CD4-positive, alpha-beta T cell treated with Interleukin-1 beta for 1 hour (primary cell): ENCODE results near the gene PPME1.
A peak's percentile ranks its signal among the peaks of the same experiment; 100 is the strongest.

Experiments used
- DNase-seq, 2 donors: peaks; one replicate each; pipeline ENCODE4 v3.0.0-alpha.2; 2020 to 2022

PPME1 gene

DNA sequence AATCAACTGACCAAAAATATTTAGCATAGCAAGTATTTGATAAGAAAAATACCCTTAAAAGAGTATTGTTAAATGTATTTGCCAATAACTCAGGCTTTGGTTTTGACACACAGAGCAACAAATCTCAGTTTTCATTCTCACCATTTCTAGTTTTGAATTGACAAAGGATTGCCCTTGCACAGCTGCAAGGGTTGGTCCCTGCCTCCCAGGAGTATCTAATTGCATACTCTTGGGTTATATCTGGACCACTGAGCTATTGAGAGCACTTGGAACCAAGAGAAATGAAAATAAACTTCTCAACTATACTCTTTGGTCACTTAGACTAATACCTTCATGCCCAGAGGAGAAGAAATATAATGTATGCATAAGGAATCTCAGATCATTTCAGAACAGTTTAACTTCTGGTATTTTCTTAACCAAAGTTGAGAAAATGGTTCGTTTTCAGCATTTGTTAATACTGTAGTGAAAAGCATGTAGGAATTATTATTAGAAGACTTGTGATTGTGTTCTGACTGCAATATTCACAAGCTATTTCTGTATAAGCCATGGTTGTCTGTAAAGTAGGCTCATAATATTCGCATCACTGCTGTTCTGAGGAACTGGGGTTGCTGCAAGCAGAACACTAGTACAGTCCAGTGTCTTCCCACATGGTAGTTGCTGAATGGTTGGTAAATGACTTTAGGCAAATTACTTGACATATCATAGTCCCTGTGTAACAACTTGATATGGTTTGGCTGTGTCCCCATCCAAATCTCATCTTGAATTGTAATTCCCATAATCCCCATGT, 8.2 kb upstream of the PPME1 start:
- no peak for DNase-seq

DNA sequence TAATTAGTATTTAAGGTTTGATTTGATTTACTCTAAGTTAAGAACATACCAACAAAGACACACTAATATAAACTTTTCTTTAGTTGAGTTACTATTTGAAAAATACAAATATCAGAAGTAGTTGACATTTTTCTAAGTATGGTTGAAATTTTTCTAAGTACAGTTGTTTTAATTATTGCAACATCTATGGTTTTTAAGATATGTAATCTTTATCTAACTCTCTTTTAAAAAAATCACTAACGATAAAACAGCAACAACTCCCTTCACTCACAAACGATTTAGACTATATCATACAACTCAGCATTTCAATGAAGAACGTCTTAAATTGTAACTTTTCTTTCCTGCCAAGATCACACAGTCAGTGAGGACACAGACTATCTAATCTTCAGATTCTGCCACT, 2.3 kb upstream of the PPME1 start:
- DNase-seq: no peak

GRCh38 chr11:74169738-74170458, 1.2 kb upstream of the PPME1 start:
- DNase-seq: no peak

DNA sequence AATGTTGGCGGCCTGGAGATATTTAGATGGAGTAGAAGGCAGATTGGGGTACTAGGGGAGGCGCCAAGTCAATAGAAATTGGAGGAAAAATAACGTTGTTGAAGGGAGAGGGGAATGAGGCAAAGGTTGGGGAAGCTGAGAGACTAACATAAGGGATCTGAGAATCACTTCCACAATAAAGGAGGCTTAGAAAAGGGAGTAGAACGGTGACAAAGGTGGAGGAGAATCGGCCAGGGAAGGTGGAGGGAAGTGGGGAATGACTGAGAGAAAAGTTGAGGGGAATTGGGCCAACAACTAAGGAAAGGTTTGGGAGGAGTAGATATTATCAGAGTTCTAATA, 510 bp downstream of the PPME1 start:
- no peak for DNase-seq

DNA sequence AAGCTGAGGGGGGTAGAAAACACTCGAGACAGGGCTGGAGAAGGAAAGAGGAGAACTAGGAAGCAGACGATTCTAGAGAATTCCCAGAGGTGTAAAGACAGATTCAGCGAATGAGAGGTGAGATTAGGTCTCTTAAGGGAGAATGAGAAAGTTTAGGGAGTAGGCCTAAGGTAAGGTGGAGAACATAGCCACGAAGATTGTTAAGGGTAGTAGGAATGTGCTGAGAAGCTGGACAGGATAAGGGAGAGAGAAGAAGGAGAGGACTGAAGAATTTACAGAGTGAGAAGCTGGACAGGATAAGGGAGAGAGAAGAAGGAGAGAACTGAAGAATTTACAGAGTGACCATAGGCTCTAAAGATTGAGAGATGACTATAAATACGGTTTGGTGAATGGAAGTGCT, 908 bp downstream of the PPME1 start:
- no peak for DNase-seq

GRCh38 chr11:74175920-74176319, 4.8 kb downstream of the PPME1 start:
- DNase-seq: no peak

DNA sequence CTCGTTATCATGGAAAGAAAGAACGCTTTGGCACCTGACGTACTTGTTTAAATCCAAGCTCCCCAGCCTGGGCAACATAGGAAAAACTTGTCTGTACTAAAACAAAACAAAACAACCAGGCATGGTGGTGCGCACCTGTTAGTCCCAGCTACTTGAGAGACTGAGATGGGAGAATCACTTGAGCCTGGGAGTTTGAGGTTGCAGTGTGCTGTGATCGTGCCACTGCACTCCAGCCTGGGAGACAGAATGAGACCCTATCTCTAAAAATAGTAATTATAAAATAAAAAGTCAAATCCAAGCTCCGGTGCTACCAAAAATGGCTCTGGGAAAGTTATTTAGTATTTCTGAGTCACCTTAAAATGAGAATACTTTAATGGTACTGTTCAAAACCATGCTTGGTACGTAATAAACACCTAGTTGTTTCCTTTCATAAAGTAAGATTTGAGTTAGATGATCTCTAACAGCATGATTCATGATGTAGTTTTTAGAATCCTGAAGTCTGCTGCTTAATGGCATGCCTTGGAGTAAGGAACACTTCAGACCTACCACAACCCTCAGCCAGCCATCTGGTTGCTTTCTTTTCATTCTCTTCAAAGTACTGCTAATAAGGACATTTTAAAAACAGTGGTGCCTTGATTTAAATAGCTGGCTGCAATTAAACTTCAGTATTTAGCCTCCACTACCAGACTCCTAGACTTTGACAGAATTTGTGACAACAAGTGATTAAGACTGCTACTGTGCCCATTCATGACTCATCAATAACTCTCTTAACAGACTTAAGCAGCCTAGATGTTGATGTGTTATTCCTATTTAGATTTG, 8.4 kb downstream of the PPME1 start:
- no peak for DNase-seq

DNA sequence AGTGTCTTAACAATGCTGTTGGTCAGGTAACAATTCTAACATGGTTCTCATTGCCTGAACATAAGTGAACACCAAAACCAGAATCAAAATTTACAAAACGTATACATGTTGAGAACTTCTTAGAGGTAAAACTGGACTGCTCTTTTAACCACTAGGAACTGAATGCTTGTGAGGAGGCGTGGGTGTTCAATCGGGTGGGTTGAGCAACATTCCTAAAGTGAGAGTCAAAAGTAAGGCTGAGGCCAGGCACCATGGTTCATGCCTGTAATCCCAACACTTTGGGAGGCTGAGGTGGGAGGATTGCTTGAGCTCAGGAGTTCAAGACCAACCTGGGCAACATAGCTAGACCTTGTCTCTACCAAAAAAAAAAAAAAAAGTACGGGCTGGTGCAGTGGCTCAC, 11.5 kb downstream of the PPME1 start:
- DNase-seq: no peak

DNA sequence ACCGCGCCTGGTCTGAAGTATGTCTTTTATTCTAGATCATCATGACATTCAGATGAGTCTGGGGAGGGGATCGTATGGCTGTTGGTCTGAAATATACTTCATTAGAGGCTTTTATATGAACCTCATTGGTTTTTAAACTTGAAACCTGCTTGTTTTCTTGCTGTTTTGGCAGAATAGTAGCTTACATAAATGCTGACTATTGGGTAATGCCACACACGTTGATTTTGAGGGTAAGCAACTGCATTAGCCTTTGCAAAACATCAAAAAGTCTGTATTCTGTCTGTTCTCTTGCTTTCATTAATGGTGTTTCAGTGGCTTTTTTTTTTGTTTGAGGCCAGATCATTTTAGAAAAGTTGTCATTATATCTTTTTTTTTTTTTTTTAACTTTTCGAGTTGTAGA, 14.2 kb downstream of the PPME1 start:
- no peak for DNase-seq

DNA sequence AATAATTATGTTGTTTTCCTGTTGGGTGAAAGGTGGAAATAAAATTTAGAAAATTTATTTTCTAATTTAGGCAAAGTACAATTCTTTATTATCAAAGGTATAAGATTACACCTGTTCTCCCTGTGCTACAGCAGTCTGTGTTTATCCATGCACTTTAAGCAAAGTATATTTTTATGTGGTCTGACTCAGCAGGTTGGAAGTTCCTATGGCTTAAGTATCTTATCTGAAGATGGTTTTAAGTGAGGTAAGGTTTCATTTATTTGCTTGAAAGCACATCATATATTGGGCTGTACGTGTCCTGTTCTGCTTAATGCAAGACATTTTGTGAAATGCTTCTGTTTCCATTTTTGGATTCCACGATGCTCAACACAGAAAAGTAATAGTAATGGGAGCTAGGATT, 14.6 kb downstream of the PPME1 start:
- DNase-seq: no peak

DNA sequence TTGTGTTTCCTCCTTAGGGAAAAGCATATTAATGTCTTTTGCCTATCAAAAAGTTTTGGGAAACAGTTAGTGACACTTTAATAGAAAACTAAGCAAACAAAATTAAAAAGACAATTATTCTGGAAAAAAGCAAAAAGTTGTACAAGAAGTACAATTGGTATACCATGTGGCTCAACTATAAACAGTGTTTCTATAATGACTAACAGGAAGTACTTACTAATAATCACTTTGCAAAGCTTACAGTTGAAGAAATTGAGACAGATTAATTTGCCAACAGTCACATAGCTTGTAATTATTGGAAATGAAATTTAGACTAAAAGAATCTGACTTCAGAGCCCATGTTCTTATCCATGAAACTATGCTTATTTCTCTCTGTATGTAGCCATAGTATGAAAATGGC, 24.7 kb downstream of the PPME1 start:
- no peak for DNase-seq

DNA sequence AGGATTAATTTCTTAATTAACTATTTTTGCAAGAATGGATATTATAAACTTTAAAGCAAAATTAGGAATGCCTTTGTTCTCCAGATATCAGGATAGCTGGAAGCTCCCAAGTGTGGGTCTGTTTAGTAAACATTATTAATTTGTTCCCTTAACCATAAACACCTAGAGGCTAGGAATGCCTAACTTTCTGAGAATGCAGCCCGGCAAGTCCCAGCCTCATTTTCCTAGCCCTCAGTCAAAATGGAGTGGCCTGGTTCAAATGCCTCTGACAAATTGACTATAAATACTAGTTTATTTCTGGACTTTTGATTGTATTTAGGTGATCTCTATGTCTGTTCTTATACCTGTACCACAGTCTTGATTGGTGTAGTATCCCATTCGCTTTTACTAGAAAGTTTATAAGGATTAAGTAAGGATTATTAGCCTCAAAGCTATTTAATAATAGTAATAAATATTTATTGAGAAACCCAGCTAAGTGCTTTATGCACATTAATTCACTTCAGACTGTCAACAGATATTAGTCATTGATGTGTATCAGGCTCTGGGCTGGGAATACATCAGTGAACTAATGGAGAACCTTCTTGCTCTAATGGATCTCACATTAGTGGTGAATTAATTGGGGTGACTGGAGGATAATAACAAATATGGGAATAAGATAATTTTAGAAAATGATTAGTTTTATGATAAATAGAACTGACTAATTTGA, 25.8 kb downstream of the PPME1 start:
- no peak for DNase-seq

GRCh38 chr11:74203966-74204365, 32.9 kb downstream of the PPME1 start:
- DNase-seq: no peak

DNA sequence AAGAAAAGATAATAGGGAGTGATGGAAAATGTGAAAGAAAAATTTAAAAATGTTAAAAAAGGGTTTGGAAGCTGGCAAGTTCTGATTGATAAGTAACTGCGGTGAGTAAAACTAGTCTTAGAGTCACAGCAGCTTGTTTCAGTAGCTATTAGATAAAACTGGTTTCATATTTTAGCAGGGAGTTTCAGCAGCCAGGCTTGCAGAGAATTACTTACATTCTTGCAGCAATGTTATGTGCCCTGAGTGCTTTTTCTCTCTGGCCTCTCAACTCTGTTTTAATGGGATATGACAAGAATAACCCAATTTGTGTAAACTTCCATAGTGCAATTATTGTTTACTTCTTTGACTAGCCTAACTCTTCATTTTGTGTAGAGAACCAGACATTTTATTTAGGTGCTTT, 33.6 kb downstream of the PPME1 start:
- no peak for DNase-seq

GRCh38 chr11:74205181-74205580, 34.1 kb downstream of the PPME1 start:
- no peak for DNase-seq

GRCh38 chr11:74206746-74207145, 35.7 kb downstream of the PPME1 start:
- no peak for DNase-seq

DNA sequence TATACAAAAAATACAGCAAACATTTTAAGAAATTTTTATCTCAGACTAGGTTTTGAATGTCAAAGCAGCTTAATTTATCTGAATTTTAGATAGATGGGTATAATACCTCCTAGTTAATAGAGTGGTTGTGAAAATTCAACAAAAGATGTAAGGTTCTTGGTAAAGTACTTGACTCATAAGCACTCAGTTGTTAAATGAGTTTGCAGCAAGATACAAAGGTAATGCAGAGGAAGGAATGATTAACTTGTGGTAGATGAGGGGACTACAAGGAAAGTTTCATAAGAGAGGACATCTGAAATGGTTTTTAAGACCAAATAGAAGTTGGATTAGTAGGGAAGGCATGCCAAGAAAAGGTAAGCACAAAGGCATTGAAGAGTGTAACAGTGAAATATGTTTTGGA, 37.4 kb downstream of the PPME1 start:
- DNase-seq: no peak

DNA sequence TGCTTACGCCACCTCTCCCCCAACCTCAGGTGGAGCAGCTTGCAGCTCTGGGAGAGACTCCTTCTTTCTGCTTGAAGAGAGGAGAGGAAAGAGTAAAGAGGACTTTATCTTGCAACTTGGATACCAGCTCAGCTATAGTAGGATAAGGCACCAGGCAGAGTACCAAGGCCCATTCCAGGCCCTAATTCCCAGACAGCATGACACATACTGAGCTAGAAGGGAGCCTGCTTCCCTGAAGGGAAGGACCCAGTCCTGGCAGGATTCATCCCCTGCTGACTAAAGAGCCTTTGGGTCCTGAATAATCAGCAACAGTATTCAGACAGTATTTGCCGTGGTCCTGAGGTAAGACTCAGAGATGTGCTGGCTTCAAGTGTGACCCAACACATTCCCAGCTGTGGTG, 41.4 kb downstream of the PPME1 start:
- DNase-seq: no peak

- no peak for DNase-seq
Observed at GRCh38 chr11:74220376-74220775, 49.3 kb downstream of the PPME1 start.

- DNase-seq: no peak
Observed at GRCh38 chr11:74221816-74222215, 50.7 kb downstream of the PPME1 start.

- DNase-seq: no peak
Observed at GRCh38 chr11:74225565-74225964, 54.5 kb downstream of the PPME1 start.

DNA sequence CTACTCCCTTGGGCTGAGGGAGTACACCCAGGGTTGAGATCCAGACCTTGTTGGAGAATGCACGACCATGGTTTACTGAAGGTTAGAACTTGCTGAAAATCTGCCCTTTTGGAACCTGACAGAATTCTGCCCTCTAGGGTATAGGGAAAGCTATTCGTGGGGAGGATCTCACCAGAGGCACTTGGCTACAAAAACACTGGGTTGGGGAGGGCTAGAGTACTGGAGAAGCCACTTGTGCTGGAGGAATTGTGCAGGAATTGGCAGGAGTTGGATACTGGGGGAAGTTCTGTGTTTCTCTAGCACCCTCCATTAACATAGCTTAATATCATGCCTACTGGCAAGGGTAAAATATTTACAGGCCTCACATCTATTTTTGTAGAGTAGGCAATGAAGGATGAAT, 55.8 kb downstream of the PPME1 start:
- DNase-seq: no peak

DNA sequence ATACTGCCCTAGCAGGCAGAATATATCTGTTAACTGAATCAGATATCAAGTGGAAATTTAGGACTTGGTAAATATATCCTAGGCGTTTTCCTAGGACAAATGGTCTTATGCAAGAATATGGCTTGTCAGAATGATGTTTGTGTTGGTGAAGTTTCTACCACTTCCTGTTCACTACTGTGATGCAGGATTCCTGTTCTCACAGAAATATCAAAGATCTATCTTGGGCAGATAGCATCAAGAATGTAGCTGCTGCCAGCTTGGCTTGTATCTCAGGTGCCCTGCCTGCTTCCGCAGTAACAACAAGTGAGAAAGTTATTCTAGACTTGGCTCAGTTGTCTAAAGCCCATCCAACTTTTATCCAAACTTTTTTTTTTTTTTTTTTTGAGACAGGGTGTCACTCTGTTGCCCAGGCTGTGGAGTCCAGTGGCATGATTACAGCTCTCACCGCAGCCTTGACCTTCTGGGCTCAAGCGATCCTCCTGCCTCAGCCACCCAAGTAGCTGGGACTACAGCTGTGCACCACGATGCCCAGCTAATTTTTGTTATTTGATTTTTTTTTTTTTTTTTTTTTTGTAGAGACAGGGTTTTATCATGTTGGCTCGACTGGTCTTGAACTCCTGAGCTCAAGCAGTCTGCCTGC, 61.3 kb downstream of the PPME1 start:
- peak; percentile 25 to 37 for DNase-seq
